HG03571 (cell line): ENCODE measurements around the gene PKIG.
"Not testable (repeated sequence)": the region's sequence is repeated elsewhere in the genome, so short reads cannot be mapped to it uniquely, and the experiment has no call there.

Source experiments
- ATAC-seq: cut with Tn5 transposase; IDR thresholded peaks from one replicate; pipeline ENCODE4 v1.9.1; 2021; ENCODE audit not compliant: unreplicated experiment

PKIG gene

DNA sequence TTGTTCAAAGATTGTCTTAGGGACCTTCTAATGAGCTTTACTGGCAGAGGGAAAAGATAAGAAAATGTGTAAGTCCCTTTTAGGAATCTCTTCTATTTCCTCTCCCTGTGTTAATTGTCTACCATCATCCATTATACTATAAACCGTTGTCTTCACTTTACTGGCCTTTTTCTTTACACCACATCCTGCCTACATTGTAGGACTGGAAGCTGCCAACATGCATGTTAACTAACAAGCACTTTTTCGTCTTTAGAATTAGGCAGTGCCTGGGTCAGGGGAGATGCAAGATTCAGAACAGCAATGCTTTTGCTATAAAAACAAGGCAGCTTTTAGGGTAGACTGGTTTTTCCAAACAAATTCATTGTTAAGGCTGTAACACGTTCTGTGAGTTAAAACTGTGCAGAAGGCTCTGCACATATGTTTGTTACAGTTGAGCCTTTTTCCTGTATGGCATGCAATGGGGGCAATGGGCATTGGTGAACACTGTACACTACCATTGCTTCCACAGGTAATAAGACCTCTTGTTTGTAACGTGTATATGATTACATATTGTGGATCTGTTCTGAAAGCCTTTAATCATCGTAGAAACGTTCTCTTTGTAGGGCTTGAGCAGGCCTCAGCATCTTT, 10.9 kb upstream of the PKIG start:
- no peak for ATAC-seq

DNA sequence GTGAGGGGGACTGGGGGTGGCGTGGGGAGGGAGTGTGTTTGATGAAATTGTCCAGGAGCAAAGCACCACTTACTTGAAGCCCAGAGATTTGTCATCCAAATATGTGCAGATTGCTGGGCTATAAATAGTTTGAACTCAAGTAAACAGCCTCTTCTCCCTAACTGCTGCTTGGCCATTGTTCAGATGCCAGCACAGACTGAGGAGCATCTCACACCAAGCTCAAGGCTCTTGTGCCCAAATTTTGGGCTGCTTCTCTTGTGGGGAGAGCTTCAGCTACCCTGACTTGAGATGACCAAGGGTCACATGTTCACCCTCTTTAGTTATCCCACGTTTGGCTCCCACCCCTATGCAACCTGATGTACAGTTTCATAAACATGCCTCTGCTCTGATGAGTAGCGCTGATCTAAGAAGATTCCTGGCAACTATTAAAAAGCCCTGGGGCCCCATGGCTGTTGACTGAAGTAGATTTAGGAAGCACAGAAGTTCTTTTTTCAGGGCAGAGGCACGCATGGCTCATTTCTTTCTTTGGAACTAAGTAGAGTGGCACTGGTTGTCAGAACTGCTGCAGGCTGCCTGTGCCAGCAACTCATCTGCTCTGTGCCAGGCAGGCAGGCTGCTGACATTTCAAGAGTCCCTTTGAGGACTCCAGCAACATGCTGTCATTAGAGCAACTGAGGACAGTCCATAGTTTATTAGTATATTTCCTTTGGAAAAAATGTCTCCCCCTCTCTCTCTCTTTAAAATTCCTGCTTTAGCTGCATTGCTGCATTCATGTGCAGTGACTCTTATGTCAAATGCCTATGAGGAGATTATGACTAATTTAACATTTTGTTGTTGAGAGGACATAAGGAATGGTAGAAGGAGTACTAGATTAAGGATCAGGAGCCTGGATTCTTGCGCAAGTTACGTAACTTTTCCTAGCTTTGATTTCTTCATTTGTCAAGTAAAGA, 9.6 kb upstream of the PKIG start:
- ATAC-seq: no peak

DNA sequence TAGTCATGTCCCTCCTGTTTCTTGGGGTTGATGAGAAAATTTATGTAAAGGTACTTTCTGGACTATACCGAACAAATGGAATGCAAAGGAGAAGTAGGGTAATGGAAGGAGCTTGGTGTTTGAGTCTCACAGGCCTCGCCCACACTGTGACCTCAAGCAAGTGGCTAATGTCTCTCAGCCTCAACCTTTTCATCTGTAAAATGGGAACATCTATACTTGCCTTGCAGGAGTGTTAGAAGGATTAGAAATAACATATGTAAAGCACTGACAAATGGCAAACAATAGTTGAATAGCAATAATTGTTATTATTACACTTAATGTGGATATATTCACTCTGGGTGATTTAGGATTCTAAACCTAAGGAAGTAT, 8.9 kb upstream of the PKIG start:
- ATAC-seq: no peak

DNA sequence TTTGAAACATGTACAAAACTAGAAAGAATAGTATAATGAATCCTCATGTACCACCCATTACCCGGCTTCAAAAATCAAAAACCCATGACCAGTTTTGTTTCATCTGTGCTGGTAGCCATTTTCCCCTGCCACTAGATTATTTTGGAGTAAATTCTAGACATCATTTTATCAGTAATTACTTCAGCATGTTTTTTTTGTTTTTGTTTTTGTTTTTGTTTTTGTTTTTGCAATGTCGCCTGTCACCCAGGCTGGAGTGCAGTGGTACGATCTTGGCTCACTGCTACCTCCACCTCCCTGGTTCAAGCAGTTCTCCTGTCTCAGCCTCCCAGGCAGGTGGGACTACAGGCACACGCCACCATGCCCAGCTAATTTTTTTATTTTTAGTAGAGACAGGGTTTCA, 8.0 kb upstream of the PKIG start:
- ATAC-seq: no peak

DNA sequence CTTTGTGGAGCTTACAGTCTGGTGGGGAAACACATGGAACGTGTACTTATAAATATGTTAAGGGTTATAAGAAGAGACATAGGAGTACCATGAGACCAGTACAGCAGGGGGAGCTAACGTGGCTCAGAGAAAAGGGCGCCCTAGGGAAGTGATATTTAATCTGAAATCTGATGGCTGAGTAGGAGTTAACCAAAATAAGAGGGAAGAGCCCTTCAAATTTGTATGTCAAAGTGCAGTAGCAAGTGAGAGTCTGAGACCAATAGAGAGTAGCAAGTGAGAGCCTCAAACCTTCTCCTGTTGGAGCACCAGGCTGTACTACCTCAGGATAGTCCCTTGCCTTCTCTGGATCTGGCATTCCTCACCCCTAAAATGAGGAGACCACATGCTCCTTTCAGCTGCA, 6.1 kb upstream of the PKIG start:
- no peak for ATAC-seq

DNA sequence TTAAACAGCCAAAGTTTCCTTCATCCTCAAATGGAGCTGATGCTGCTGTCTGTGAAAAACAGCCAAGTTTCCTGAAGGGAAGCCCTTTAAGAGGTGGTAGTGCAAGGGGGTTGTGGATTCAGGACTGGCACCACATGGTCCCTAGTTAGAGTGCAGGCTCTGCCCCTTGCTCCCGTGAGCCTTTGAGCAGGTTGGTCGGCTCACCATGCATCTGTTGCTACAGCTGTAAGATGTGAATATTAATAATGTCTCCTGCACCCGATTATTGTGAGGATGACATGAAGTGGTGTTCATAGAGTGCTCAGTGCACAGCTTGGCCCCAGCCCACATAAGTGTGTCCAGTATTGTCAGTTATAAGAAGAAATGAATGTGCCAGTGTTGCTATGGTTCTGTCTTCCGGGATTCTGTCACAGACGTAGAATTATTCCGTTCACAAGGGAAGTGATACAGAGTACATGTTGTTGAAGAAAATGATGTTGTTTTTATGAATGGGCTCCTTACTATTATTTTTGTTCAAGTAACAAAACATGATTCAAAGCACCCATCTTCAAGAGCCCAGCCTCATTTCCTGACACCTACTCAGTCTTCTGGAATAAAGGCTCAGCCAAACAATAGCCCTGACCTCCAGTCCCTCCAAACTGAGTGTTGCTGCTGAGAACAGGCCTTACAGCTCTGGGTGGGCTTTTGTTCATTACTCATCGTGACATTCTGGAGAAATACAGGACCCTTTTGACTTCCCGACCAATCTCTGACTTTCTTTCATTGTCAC, 2.9 kb upstream of the PKIG start:
- no peak for ATAC-seq

DNA sequence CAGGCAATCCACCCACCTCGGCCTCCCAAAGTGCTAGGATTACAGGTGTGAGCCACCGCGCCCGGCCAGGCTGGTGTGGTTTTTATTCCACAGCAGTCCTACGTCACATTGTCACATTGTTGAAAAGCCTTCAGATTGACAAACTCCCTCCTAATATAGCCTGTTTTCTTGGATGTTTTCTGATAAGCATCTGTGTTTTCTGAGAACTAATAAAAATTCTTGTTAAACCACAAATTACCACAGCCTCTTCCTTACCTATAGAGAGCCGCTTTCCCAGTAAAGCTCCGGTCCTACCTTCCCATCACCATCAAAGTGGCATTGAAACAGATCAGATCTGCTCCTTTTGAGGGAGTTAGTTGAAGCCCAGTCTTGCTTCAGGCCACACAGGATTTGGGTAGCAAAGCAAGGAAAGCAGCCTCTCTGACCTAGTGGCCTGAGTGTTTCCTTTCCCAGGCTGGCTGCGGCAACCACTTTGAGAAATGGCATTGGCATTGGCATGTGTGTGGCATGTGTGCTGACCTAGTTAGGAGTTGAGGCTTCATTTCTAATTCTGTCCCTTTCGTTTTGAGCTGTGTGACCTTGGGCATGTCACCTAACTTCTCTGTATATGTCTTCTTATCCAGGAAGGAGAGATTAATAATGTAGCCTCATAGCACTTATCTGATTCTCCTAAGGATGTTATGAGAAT, 1.7 kb upstream of the PKIG start:
- no peak for ATAC-seq

DNA sequence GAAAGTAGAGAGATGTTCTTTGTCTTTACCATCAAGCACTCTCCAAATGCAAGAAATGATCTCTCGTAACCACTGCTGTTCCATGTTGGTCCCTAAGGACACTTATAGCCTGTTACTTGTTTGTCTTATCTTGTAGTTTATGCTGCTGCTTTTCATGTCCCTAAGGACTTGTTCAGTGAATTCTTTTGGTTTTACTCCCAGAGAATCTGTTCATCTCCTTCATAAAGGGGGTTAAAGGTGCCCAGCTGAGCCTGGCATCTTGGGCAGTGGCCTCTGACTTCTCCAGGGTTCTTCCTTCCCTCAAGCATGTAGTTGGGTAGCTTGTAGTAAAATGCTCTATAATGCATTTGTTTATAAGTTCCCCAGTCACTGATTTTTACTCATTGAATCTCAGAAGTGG, 864 bp upstream of the PKIG start:
- no peak for ATAC-seq

DNA sequence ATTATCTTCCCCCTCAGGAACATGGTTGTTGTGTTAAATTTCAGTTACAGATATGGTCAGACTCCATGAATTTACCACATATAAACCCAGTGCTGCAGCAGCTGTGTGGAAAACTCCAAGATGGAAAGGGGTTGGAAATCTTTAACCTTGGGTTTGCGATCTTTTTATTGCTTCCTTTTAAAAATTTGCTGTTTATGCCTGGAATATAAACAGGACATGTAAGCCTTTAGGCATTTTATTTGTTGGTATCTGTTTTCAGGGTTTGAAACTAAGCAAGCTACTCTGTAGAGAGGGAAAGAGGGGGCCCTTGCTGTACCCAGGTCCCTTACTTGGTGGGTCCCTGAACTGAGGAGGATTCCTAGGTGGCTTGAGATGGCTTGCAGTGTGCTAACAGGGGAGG, 778 bp downstream of the PKIG start:
- no peak for ATAC-seq

DNA sequence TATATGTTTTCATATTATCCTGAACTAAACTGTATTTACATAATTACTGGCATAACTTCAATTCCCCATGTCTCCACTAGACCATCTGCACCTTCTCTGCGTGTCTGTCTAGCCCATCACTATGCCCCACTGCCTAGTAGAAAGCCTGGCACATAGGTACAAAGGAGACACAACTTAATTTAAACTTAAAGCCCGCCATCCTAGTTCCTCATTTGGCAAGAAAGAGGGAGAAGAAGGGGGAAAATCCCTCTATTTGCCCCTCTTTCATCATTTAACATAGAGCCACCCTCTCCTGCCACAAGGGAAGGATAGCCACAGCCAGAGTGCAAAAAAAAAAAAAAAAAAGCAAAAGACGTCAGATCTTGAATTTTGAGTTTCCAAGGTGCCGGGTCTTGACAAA, 1.8 kb downstream of the PKIG start:
- ATAC-seq: no peak

- no peak for ATAC-seq
These were observed 2.9 kb downstream of the PKIG start for GRCh38 chr20:44585057-44585963.

DNA sequence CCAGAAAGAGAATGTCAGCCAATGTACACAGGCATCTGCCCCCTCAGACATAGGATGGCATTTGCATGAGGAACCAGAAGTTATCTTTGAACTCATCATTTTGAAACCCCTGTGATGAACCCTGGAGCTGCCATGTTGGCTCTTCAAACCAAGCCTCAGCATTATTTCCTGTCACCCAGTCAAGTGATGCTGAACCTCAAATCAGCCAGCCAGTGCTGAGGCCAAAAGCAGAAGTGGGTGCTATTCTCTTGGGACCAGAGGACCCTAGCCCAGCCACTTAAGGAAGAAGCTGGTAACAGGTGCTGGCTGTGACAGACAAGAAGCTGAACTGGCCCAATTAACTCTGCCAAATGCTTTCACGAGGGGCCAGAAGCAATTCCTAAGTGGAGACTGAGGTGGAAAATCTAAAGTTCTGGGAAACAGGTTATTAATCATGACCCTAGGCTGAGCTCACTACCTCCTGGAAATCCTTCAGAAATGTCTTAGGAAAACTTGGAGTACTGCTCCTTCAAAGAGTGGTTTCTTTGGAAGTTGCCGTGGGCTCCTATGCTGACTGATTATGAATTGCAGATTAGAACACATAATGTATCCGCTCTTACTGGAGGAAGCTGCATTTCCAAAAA, 4.0 kb downstream of the PKIG start:
- ATAC-seq: peak; percentile 55

DNA sequence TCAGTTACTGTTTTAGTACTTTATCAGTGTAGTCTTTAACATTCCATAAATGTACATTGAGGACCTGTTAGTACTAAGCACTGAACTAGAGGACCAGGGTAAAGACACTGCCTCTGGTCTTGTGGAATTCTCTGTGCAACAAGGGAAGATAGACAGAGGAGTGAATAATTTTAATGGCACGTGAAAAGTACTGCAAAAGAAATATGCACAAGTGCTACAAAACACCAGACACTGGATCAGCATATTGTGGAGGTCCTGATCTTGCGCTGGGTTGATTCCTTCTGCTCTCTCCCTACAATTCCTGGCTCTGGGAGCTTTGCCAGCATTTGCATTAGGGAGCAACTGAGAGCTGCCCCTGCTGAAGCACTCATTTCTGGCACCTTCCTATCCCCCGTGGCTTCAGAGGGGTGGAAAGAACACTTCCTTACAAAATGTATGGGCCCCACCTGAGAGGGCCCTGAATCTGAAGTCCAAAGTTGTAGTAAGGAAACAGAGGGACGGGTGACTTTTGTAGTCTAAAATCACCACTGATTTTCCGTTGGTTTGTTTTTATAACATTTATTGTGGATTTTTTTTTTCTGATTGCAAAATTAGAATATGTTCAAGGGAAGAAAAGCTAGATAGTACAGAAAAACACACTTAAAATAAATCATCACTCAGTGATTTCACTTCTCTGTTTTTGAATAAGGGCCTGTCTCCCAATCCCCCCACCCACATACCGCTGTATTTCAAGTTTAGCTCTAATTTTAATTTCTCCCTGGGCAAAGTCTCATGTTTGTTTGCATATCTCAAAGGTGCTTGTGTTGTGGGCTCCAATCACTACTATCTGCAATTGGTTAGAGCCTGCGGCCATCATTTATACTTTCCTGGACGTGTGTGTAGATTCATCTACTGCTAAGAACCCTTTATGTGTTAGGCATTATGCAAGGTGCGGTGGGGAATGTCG, 4.9 kb downstream of the PKIG start:
- ATAC-seq: no peak

DNA sequence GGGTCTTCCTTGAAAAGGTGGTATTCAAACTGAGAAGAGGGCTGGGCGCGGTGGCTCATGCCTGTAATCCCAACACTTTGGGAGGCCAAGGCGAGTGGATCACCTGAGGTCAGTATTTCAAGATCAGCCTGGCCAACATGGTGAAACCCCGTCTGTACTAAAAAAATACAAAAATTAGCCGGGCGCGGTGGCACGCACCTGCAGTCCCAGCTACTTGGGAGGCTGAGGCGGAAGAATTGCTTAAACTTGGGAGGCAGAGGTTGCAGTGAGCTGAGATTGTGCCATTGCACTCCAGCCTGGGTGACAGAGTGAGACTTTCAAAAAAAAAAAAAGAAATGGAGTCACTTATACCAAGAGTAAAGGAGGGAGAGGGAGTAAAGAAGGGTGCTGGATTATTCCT, 5.9 kb downstream of the PKIG start:
- not testable (repeated sequence) for ATAC-seq

DNA sequence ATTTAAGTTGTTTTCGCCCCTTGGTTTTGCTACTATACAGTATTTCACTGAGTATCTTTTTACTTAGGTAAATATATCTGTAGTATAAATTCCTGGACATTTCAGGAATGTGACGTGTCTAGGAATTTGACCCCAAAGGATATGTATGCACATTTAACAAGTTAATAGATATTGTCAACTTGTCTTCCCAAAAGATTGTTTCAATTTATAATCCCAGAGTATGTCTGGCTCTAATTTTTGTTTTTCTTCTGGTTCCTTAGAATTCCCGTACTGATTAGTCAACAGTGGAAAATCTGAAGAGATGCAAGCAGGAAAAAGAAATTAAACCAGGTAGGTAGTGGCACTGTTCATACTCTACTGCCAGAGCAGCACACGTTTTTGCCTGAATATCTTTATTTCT, 7.2 kb downstream of the PKIG start:
- no peak for ATAC-seq

DNA sequence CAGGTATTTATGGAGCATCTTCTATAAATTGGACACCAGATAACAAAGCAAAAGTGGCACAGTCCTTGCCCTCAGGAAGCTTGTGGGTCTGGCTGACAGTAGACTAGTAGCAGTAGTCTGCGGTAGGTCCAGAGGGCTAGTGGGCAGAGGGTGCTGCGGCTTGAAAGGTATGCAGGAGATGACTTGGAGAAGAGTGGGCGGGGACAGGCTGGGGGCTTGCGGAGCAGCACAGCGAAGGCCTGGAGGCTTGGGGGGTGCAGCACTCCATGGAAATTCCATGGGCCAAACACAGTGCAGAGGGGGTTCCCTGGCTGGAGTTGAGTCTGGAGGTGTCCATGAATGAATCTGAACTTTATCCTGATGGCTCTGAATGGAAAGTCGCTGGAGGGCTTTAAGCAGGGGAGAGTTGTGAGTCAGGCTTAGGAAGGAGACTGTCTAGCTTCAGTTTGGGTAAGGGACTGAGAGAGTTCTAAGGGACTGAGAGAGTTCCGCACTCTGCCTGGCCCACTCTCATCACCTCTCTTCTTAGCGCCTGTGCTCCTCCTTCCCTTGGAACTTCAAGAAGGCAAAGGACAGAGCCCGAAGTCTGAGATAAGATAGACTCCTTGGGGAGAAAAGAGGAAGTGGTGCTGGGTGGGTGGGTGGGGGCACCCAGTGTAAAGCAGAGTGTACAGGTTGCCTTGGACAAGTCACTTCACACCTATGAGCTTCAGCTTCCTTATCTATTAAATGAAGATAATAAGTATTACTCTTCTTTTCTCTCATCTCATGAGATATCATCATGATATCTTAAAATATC, 8.8 kb downstream of the PKIG start:
- ATAC-seq: no peak

GRCh38 chr20:44592366-44592765, 10.0 kb downstream of the PKIG start:
- ATAC-seq: no peak

- no peak for ATAC-seq
These were observed 11.4 kb downstream of the PKIG start for GRCh38 chr20:44593751-44594150.
